GM21367 (cell line): ENCODE measurements around the gene C9orf78.

Experiments used
- ATAC-seq: cut with Tn5 transposase; IDR thresholded peaks from one replicate; pipeline ENCODE4 v1.9.1; 2021; ENCODE audit not compliant: unreplicated experiment

Gene C9orf78

DNA sequence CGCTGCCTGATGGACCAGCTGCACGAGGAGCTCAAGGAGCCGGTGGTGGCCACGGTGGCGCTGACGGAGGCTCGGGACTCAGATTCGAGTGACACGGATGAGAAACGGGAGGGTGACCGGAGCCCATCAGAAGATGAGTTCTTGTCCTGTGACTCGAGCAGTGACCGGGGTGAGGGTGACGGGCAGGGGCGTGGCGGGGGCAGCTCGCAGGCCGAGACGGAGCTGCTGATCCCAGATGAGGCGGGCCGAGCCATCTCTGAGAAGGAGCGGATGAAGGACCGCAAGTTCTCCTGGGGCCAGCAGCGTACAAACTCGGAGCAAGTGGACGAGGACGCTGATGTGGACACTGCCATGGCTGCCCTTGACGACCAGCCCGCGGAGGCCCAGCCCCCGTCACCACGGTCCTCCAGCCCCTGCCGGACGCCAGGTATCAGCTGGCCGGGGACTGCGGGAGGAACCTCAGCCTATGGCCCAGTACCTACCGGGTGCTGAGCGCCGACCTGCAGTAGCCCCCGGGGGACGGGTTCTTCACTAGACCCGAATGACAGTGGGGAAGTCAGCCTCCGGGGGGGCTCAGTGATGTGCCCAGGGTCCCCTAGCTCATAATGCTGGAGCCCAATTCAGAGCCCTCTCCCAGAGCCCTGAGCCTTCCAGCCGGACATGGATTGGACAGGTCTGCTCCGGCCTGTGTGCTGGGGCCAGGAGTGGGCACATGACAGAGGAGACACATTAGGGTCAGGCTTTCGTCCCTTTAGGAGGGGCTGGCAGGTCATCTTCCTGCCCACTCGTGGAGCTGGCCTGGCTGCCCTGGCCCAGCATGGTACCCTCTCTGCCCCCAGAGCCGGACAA lies 33.2 kb upstream of the C9orf78 start:
- no peak for ATAC-seq

DNA sequence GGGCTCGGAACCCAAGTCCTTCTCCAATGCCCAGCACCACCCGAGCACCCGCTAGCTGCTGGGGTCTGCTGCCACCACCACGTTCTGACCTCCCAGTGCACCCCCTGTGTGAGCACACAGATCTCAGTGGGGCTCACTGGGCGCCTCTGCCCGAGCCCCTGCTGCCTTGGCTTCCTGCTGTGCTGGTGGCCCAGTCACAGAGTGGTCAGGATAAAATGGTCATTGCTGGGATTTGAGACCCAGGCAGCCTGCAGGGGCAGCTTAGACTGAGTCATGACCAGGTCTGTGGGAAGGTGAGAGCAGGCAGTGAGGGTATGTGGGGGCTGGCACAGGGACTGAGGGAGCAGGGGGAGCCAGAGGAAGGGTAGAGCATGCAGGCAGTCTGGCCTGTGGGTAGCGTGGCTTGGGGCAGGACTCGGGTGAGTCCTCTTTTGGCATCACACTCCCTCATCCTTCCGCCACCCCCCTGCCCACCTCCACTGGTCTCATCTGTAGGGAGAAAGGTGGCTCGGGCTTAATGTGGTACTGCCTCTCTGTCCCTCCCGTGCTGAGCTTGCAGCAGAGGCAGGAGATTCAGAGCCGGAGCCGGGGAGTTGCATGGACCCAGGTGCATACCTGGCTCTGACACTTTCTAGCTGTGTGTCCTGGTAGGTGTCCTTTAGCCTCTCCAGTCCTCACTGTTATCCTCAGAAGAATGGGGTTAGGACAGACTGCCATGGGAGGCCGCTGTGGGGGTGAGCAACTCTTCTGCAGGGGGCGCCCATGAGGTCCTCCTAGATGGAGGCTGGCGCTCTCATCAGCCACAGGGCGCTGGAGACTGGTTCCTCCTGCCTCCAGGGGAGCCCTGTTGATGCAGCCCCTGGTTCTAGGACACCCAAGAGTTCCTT lies 32.3 kb upstream of the C9orf78 start:
- ATAC-seq: no peak

DNA sequence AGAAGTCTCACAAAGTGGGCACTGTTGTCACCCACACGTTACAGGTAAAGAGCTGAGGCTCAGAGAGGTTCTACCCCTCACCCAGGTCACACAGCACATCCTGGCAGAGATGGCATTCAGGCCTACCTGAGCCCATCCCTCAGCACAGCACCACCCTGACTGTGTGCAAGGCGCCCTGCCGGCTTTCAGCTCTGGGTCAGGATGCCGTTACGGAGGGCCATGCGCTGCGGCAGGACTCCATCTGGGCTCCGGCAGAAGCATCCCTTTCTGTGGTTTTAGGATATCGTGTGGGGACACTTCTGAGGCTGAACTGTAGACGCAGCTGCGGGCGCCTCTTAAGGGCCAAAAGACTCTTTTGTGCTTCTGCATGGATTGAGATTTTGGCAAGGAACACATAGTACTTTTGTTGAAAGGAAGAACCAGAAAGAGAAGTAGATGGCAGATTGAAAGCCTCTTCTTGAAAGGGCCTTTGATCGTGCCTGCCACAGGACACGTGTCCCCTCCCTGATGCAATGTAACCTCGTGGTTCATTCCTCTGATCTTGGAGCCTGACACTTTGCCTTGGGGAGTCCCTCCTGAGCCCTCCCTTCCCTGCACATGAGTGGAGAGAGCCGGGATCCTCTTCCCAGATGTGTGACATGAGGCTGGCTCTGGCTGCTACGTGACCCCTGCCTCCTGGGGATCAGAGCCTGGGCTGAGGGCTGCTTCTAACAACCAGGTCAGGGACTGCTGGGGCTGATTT lies 31.5 kb upstream of the C9orf78 start:
- no peak for ATAC-seq

DNA sequence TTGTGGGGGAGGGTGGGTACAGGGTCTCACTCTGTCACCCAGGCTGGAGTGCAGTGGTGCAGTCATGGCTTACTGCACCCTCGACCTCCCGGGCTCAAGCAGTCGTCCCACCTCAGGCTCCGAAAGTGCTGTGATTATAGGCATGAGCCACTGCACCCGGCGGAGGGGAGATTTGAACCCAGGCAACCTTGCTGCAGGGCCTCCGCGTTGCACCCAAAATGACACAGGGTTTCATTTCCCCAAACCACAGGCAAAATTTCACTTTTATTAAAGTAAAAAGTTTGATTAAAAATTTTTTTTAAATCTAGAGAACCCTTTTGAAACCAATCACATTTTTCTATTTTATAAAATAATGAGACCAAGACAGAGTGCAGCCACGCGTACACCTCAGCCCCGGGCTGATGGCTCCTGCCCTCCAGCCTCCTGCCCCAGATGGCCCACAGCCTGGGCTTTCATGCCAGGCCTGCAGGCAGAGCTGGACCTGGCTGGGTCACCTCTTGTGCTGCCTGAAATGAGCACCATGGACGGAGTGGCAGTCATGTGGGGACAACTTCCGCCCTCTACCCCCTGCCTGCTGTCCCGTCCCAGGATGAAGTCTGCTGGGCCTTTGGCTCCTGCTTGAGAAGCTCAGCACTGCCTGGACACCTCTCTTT lies 30.7 kb upstream of the C9orf78 start:
- no peak for ATAC-seq

DNA sequence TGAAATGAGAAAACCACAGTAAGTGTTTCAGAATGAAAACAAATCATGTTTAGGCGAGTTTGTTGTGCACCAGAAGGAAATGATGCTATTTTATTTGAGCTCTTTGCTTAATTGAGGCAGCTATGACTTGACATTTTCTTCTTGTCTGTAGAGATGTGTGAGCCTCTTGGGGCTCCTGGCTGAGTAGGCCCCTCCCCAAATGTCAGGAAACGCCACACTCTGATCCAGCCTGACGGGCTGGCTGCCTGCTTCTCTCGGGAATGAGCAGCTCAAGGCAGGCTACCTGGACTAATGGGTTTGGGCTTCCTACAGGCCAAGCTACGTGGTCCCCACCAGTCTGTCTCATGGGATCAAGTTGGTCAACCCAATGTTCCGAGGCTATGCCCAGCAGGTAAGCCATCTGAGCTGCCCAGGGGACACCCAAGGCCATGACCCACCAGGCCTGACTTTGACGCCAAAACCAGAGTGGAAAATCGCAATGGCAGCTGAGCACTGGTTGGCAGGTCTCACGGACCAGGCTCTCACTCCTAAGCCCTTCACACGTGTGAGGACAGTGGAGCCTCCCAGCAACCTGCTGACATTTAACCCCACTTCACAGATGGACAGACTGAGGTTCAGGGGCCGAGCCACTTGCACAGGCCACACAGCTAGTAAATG lies 30.0 kb upstream of the C9orf78 start:
- no peak for ATAC-seq

DNA sequence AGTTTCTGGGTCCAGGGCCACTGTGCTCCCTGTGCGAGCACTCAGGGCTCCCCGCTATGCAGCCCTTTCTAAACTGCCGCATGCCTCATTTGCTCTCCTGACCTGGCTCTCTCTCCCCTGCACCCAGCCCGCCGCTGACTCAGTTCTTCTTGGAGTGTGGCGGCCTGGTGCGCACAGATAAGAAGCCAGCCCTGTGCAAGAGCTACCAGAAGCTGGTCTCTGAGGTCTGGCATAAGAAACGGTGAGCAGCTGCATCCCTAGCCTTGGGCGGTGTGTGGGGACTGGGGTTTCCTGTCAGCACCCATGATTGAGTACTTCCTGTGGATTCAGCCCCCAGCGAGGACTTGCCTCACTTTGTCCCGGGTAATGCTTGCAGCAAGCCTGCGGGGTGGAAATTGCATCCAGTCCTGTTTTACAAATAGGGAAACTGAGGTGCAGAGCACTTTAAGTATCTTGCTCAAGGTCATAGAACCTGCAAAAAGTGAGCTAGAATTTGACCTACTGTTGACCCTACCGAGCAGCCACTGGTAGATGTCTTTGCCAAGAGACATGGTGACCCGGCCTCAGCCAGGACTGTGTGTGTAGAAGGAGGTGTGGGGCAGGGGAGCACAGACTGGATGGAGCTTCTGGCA lies 28.1 kb upstream of the C9orf78 start:
- ATAC-seq: no peak

DNA sequence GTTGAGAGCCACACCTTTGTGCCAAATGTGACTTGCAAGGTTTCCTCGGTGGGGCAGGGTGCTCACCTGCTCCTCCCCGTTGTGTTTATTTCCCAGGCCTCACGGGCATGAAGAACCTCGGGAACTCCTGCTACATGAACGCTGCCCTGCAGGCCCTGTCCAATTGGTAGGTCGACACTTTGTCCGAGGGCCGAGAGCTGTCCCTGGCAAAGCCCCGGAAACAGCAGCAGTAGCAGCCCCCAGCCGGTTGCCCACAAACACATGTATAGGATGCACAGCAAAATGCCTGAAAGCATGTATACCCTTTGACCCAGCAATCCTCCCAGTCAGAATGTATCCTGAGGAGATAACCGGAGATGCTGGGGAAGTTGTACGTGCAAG lies 26.4 kb upstream of the C9orf78 start:
- no peak for ATAC-seq

DNA sequence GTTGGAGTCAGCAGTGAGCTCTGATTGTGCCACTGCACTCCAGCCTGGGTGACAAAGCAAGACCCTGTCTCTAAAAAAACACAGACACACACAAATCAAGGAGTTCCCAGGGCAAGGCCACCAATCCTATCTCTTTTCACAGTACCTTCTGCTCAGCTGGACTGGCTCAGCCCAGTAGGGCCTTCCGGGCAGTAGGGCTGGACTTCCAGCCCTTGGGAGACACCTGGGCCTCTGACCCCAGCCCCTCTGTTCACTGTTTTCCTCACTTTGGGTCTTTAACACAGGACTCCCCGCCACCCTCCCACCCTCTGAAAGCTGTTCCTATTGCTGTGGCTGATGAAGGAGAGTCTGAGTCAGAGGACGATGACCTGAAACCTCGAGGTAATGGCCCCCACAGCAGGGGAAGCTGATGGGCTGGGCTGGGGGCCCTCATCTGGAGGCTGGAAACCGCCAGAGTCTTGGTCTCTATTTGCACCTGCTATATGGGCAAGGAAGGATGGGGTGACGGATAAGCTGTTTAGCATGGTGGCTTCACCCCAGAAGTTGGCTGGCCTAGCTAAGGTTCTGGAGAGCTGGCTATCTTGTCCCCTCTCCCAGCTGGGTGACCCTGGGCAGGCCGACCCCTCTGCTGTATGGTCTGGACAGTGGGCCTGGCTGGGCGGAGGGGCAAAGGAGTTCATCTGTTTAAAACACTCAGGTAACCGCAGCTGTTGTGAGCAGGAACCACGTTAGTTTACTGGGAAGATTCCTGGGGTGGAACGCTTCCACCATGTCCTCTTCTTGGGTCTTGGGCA lies 25.8 kb upstream of the C9orf78 start:
- no peak for ATAC-seq

DNA sequence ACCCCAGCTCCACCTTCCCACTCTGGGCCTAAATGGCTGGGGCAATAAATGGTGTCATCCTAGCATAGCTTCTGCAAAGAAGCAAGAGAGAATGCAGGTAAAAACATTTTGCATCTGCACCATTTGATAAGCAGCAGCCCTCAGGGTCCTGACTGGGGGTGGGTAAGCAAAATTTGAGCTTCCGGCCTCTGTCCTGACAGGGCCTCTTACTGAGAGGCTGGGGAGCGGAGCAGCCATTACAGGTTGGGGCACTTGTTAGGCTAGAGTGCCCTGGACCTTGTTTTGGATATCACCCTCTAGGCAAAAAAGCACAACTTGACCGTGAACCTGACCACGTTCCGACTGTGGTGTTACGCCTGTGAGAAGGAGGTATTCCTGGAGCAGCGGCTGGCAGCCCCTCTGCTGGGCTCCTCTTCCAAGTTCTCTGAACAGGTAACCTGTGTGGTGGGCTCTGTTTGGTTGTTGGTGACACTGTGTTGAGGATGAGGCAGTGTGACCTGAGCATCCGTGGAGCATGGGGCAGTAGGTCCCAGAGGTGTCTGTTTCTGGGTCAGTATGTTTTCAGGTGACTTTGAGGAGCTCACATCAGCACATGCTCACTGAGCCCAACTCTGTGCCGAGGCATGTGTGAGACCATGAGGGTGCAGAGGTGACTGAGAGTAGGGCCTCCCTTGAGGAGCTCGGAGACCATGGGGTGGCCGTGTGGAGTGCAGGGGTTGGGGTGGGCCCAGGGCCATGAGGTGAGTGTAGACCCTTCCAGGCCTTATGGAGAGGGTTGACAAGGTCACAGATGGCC lies 23.3 kb upstream of the C9orf78 start:
- no peak for ATAC-seq

DNA sequence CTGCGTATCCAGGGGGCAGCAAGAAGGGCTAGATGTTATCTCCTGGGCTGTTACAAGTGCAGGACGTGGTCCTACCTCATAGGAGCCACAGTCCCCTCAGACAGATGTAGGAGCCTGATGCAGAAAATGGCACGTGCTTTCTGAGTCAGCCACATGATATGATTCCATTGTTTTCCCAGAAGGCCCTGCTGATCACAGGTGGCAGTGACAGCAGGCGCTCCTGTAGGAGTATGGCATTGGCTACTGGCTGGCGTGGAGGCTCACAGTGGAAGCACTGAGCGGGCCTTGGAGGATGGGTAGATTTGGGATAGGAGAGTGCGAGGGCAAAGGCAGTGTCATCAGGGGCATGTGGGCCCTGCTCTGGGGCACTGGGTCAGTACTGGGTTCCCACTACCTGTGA lies 22.1 kb upstream of the C9orf78 start:
- ATAC-seq: no peak

DNA sequence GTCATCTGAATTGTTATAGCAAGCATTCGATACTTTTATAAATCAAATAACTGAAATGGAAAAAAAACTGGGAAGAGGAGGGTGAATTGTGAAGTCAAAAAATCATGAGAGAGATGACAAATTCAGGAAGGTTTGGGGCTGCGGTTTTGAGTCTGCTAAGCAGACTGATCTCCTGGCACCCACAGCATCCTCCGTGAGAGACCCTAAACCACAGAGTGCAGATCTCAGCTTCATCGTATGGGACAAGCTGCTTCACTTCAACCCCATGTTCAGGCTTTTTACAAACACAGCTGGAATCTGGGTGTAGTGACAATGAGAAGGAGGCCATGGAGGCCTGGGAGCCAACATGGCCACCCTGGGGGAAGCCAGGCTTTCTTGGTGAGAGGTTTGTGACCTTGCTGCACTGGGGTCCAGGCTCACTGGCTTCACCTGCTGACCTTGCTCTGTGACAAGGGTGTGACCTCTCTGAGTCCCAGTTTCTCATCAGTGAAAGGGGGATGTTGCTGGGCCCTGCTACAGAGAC lies 19.6 kb upstream of the C9orf78 start:
- ATAC-seq: no peak

DNA sequence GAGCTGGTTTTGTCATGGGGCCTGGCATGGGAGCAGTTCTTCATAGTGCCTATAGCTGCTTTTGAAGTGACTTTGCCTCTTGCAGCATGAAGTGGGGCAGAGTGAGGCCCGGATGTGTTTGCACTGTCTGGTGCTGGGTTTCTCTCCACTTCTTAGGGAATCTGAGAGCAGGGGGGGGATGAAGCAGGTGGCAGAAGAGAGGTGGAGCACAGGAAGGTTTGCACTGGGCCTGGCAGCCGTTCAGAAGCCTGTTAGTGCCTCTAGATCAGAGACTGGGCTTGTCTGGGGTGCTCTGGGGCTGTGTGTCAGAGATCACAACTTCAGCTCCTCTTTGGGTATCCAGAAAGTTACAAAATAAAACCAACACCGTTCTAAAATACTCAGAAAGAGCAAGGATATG lies 18.5 kb upstream of the C9orf78 start:
- no peak for ATAC-seq

DNA sequence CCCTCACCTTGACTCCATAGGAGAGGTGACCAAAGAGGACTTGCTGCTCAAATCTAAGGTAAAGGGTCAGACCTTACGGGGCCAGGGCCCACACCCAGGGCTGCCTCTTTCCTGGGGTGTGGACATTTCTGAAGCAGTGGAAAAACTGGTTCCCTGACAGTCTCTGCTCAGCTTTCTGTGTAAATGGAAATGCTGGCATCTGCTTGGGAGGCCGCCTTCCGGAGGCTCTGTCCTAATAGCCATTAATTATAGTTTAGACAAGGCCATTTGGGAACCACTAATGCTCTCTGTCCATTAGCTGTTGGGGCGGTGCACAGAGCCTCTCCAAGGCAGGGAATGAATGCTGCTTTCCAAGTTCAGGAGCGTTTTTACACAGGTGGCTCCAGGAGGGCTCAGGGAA lies 17.5 kb upstream of the C9orf78 start:
- no peak for ATAC-seq

DNA sequence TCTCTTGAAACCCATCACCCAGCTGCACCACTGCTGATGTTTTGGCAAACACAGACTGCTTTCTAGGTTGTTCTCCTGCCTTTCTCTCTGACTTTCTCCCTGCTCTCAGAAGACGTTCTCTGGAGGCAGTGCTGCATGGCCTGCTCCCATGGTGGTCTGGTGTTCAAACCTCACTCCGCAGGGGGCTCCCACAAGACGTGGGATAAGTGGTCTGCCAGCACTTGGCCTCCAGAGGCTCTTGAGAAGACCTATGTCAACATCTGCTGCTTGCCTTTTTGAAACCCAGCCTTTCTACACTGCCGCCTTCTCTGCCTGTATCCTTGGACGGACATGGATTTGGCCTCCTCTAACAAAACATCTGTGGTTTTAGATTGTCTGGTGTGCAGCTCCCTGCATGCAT lies 16.7 kb upstream of the C9orf78 start:
- ATAC-seq: no peak

DNA sequence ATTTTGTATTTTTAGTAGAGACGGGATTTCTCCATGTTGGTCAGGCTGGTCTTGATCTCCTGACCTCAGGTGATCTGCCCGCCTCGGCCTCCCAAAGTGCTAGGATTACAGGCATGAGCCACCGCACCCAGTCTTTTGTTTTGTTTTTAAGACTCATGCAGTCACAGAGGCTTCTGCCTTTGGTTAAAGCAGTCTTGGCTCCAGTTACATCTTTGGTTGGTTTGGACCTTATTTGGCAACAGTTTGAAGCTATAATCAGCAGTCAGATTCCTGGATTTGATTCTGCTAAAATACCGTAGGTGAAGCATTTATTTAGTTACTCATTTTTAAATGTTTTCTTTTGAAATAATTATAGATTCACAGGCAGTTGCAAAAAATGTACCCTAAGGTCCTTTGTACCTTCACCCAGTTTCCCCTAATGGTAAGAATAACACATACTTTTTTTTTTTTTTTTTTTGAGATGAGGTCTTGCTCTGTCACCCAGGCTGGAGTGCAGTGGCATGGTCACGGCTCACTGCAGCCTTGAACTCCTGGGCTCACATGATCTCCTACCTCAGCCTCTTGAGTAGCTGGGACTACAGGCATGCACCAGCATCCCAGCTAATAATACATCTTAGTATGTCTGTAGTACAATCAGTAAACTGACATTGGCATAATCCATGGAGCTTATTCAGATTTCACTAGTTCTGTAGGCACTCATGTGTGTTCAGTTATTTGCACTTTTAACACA lies 15.9 kb upstream of the C9orf78 start:
- no peak for ATAC-seq

DNA sequence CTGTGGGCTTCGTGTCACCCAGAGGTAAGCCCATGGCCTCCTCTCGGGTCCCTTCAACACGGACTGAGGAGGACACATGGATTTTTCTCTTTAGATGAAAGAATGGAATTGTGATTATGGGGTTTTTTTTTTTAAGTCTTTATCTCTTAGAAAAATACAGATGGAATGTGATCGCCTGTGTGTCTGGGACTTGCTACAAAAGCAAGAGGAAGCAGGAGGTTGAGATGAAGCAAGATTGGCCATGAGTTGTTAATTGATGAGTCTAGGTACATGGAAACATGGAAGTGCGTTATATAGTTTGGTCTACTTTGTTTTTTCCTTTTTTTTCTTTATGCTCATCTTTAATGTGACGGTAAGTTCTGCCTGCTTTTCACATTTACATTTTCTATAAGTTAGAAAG lies 14.8 kb upstream of the C9orf78 start:
- ATAC-seq: no peak

DNA sequence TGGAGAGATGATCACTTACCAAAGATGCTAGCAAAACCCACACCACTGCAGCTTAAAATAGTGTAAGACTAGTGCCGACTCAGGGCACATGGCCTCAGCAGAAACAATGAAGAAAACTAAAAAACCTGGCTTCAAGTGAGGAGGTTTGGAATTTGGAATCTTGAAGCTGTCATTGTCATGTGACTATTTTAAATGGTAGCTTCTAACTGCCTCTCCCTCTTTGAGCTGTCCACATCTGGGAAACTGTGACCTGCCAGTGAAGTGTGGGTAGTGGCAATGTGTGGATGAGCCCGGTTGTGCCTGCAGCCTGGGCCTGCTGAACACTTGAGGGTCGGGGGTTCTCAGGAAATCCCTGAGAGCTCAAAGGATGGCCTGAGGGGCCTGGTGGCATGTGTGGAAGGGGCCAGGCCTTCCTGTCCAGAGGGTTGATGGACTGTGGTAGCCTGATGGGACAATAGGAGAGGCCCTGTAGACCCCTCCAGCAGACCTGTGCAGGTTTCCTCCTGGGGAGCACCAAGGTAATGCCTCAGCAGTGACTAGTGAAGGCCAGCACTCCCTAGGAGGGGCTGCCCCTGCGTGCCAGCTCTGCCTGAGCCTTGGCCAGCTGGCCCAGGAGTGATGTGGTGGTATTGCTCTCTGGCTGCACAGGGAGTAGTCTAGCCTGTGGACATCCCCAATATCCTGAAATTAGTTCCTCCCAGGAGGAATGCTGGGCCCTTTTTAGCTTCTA lies 13.8 kb upstream of the C9orf78 start:
- ATAC-seq: no peak
